Heart right ventricle (tissue), 16 donors: ENCODE measurements around the gene MZF1. TPM values are rescaled to one million over a fixed set of nuclear protein-coding genes. Genes with fewer than 3 reads are reported as not detected.

Source experiments
- ATAC-seq, 8 donors: fragments of 200-7000 bp; cut with Tn5 transposase; one replicate each; pipeline ENCODE4 v1.9.1; 2020; ENCODE audit warnings: mild to moderate bottlenecking in 8 of 8, moderate library complexity in 8 of 8, moderate number of reproducible peaks in 1 of 8
- DNase-seq, 2 donors: peaks; one replicate each; pipeline ENCODE4 v3.0.0-alpha.2; 2020
- H3K27ac ChIP-seq, 10 donors: fragments of 200-600 bp; sonication (generic) in 2 of 10; one replicate each; pipeline versions ENCODE4 v1.5.0 to v1.8.0; 2020 to 2022; ENCODE audit warnings: mild to moderate bottlenecking in 3 of 10
- H3K27me3 ChIP-seq, 7 donors: fragments of 200-600 bp; one replicate each; pipeline ENCODE4 v1.8.0; 2021 to 2022; ENCODE audit warnings: mild to moderate bottlenecking in 2 of 7
- H3K36me3 ChIP-seq, 9 donors: fragments of 200-600 bp; sonication (generic) in 1 of 9; one replicate each; pipeline versions ENCODE4 v1.5.0 to v1.8.0; 2020 to 2022; ENCODE audit warnings: mild to moderate bottlenecking in 2 of 9
- H3K4me1 ChIP-seq, 9 donors: fragments of 200-600 bp; sonication (generic) in 1 of 9; one replicate each; pipeline versions ENCODE4 v1.5.0 to v1.8.0; 2020 to 2022; ENCODE audit warnings: mild to moderate bottlenecking in 4 of 9
- H3K4me3 ChIP-seq, 10 donors: fragments of 200-600 bp; sonication (generic) in 2 of 10; one replicate each; pipeline versions ENCODE4 v1.5.0 to v1.8.0; 2020 to 2022; ENCODE audit warnings: mild to moderate bottlenecking in 7 of 10, moderate library complexity in 2 of 10
- H3K9me3 ChIP-seq, 11 donors: fragments of 200-600 bp in 10 of 11; sonication (generic) in 2 of 11; one replicate each; pipeline versions ENCODE4 v1.5.0 to v1.8.0; 2013 to 2022; ENCODE audit warnings: mild to moderate bottlenecking in 2 of 11, control low read depth in 1 of 11, moderate library complexity in 1 of 11
- CTCF ChIP-seq, 9 donors: fragments of 200-600 bp; sonication (generic) in 2 of 9; IDR thresholded peaks; one replicate each; pipeline versions ENCODE4 v1.5.0 to v1.8.0; 2021 to 2022; ENCODE audit warnings: antibody characterized with exemption in 9 of 9, mild to moderate bottlenecking in 5 of 9, moderate library complexity in 1 of 9
- WGBS, 2 donors: extraction: QIAGEN DNeasy Blood & Tissue Kit; methylation state at CpG; one replicate each; pipeline ENCODE4 v1.1.7; 2013; ENCODE audit warnings: inconsistent platforms in 1 of 2; 5-methylcytosine and 5-hydroxymethylcytosine counted together
- intact Hi-C, 10 donors: fragments of 100-400 bp; cut with DNase I; formaldehyde crosslinking; loops; one replicate each; pipeline versions ENCODE4 v1.11.1 to v1.14.2; 2022
- polyA plus RNA-seq, 2 donors: library from polyadenylated mRNA; stranded (reverse); fragments of 200-250 nt; gene quantifications; one replicate each; pipeline ENCODE4 v1.2.3, GENCODE V29; 2013
- total RNA-seq, 10 donors: library from RNA; stranded (reverse); fragmentation: NEBNext Ultra II Directional in 3 of 10; extraction: Animal tissue kit (Norgen Biotek cat#: 25700) in 3 of 10; gene quantifications; one replicate each; pipeline versions ENCODE4 v1.2.1 to v1.2.4, GENCODE V29; 2021 to 2023
- donor health status: Arrhythmogenic right ventricular cardiomyopathy.
- donor health status: ischemic (EF 13 %, LVEDD 7.1; RV severe dilation, severe dysfunction).
- donor health status: healthy with polysubstance abuse.
- donor health status: DM: no; HTN: yes; CAD: no.
- donor health status: DM: no; HTN: no; CAD: no.
- donor health status: ischemic (EF 25% LVEDD 6.9; RV normal size, moderate dysfunction).
- donor health status: ischemic (EF 25% LVEDD 5.7; RV mildly dilated, moderate dysfunction).
- donor health status: healthy.
- donor health status: DM: yes; HTN: yes; CAD: no.
- donor health status: Ischemic cardiomyopathy.
- donor health status: ischemic (EF 35%, LVEDD 5.7; RV mildly dilated, moderate dysfunction).
- donor health status: nonischemic (EF 11% LVEDD 7.7; RV severe dilation, severe dysfunction).
- donor health status: DM: yes; HTN: yes; CAD: no.
- donor health status: PGD.
- donor health status: ischemic (EF 29% LVEDD 5.4; RV normal size, mild dysfunction).
- donor health status: nonischemic (EF 23%, LVEDD 6.1; RV moderate dilation, normal function).

MZF1 gene
- total and polyA plus RNA-seq, 12 donors, result 4.4 to 28.0 (median 8.3) TPM

- Histone ChIP-seq H3K4me3 (no peak overlapping the region), H3K36me3 (no peaks in the 10 kb centered on the region), H3K4me1 (no peaks in the 10 kb centered on the region), H3K27ac (no peak overlapping the region), H3K27me3 (peaks cover 0 to 5% (median 0%) of the 10 kb centered on the region in 7 donors), H3K9me3 (no peaks in the 10 kb centered on the region)
- intact Hi-C loops, result no loop called here
- TF ChIP-seq CTCF (IDR thresholded peaks at IDR 0.05), result no peak
- 71 to 74% methylated on average over 10 of the region's 10 CpGs for WGBS, 2 donors
- DNase-seq (no peak), ATAC-seq (no peak)
Observed at GRCh38 chr19:58531034-58531840, 41.9 kb downstream of the MZF1 start.

- WGBS, 2 donors, result 84 to 88% methylated on average over 3 of the region's 3 CpGs
- intact Hi-C loops, result no loop called here
- no peak for ATAC-seq
Observed at GRCh38 chr19:58529405-58529804, 43.7 kb downstream of the MZF1 start.

GRCh38 chr19:58522709-58523108 lies 50.4 kb downstream of the MZF1 start:
- intact Hi-C loops, result no loop called here
- ATAC-seq, result no peak
- Histone ChIP-seq H3K4me3 (no peak overlapping the region), H3K4me1 (peaks cover 8 to 25% (median 18%) of the 10 kb centered on the region in 9 donors), H3K27ac (no peak overlapping the region), H3K36me3 (no peaks in the 10 kb centered on the region), H3K27me3 (no peaks in the 10 kb centered on the region), H3K9me3 (no peaks in the 10 kb centered on the region)
- no peak for TF ChIP-seq CTCF (IDR thresholded peaks at IDR 0.05)
- DNase-seq, result no peak
- WGBS, 2 donors, result 78 to 86% methylated on average over 3 of the region's 3 CpGs

More at GRCh38 chr19:58529405-58529804, 43.7 kb downstream of the MZF1 start:
- no peak for TF ChIP-seq CTCF (IDR thresholded peaks at IDR 0.05)
- Histone ChIP-seq H3K27ac (no peak overlapping the region), H3K9me3 (no peaks in the 10 kb centered on the region), H3K4me1 (no peaks in the 10 kb centered on the region), H3K36me3 (no peaks in the 10 kb centered on the region), H3K27me3 (peaks cover 0 to 5% (median 0%) of the 10 kb centered on the region in 7 donors), H3K4me3 (no peak overlapping the region)
- no peak for DNase-seq

- WGBS, 2 donors, result 70 to 74% methylated on average over 4 of the region's 4 CpGs
- H3K4me1 ChIP-seq, result peaks cover 8 to 35% (median 28%) of the 10 kb centered on the region in 9 donors
- DNase-seq, result no peak
- H3K4me3 ChIP-seq, result no peak overlapping the region
- TF ChIP-seq CTCF (IDR thresholded peaks at IDR 0.05), result no peak
- H3K36me3 ChIP-seq, result peaks cover 0 to 10% (median 7%) of the 10 kb centered on the region in 9 donors
- H3K27ac ChIP-seq, result no peak overlapping the region
- no peak for ATAC-seq
- H3K27me3 ChIP-seq, result no peaks in the 10 kb centered on the region
- intact Hi-C loops, result no loop called here
- H3K9me3 ChIP-seq, result no peaks in the 10 kb centered on the region
Observed at GRCh38 chr19:58521651-58522050, 51.5 kb downstream of the MZF1 start.
